ENCODE data around the gene AMER1.
"Not testable (repeated sequence)": the region's sequence is repeated elsewhere in the genome, so short reads cannot be mapped to it uniquely, and the experiment has no call there.

AMER1 gene

GRCh38 chrX:64205441-64205734, at the start of gene AMER1:
AMER1 (minus strand) TSS chrX:64205708; CDS start chrX:64193286, 12,422 bp downstream.
- no peak for DNase-seq (ENCODE audit: low spot score)

DNA sequence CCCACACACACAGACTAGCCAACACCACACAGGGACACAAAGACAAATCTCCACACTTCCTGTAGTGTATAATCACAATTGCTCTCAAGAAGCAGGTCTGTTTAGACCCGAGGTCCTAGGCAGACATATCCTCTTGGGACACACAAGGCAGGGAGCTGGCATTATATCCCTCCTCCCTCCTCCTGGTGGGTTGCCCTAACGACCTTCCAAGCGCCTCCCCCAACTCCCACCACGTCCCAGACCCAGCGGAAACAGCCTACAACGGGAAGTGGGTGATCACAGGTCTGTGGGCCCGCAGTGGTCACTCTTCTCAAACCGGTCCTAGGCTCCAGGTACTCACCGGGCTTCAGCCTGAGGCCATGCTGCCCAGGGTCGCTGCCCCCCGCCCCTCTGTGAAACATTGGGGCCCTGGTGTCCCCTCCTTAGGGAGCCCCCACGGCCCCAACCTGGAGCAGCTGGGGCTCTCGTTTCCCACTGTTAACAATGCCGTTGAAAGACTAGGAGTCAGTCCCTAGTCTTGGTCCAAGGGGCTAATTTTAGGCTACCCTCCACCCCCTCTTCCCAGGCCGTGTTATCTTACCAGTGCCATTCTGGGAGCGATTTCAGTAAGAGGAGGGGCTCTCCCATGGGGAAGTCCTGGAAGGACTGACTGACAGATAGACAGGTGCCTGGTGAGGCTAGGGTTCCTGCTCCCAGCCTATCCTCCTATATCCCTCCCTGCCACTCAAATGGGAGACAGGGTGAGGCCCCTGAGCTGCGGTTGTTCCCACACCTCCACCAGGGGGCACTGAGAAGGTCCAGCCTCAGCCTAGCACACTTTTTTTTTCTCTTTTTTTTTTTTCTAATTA, 24.8 kb upstream of the AMER1 start, which contains the start of gene ASB12:
ASB12 (minus strand) TSS at position 485 of the 848 bp plus-strand sequence. CDS start 4,957 bp downstream, outside the sequence.
- DNase-seq (ENCODE audit: low spot score) = no peak

DNA sequence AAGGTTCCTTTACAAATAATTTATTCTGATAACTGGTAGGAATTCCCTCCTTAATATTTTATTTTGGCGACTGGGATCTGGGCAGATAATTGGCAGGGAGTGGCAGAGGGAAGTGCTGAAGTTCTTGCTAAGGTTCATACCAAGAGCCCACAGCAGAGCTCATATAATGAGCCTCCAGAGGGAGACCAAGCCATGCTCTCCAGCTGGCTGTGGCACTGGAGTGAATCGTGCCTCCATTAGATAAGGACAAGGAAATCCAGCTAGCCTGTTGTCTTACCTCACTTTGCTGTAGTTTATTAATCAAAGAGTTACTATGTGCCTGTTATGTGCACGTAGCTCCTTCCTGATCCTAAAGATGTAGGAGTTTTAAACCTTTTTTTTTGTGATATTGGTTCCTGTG, 23.6 kb upstream of the AMER1 start:
- no peak for DNase-seq (ENCODE audit: low spot score)

- no peak for DNase-seq (ENCODE audit: low spot score)
Measured at GRCh38 chrX:64218023-64218422, 12.5 kb upstream of the AMER1 start.

- DNase-seq (ENCODE audit: low spot score) = not testable (repeated sequence)
Measured at GRCh38 chrX:64213989-64214388, 8.5 kb upstream of the AMER1 start.

DNA sequence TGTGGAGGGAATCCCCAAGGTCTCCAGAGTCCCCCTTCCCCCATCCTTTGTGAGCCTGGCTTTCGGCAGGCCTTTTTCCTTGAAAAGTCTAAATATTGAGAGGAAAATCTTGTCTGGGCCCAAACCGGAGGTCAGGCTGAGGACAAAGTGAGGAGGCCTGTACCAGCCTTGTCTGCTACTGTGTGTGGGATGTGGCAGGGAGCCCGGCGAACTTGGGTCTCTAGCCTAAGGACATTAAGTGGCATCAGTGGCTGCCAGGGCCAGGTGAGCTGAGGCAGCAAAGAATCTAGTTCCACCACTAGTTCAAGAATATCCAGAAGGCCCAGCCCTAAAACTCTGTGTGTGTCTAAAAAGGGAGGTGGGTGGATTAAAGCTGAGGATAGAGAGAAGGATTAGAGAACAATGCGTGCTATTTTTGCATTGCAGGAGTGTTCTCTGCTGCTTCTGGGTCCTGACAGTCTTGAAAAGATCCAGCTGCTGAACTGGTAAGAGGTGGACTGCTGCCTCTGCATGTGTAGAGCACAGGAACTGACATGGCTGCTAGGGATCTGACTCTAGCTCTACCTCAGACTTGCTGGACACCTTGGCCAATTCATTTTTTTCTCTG, 1.2 kb upstream of the AMER1 start:
- DNase-seq (ENCODE audit: low spot score) = no peak

- DNase-seq (ENCODE audit: low spot score) = peak; percentile 92
Measured at GRCh38 chrX:64205735-64206501, 410 bp upstream of the AMER1 start.

GRCh38 chrX:64204701-64205440, 637 bp downstream of the AMER1 start:
- peak; percentile 30 for DNase-seq (ENCODE audit: low spot score)

- DNase-seq (ENCODE audit: low spot score) = no peak
Measured at GRCh38 chrX:64204252-64204651, 1.3 kb downstream of the AMER1 start.

DNA sequence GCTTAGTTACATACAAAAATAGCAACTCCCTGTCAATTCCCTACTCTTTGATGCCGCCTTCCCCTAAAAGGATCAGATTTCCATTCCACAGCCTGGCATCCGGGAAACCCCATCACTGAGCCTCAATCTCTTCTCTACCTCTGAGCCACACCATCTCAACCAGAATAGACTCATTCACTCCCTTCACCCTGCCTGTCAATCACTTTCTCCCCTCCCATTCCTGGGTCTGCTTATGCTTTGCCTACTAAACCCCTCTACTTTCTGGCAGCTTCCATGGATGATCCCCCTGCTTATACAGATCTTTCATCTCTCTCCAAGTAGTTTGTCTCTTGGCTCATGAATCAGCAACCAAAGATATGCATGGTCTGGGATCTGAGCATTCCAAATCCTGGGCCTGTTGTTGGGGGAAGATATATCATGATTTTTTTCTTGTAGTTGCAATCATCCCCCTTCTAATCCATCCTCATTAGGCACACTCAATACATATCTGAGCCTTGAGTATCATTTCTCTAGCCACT, 2.6 kb downstream of the AMER1 start:
- no peak for DNase-seq (ENCODE audit: low spot score)

- DNase-seq (ENCODE audit: low spot score) = no peak
Measured at GRCh38 chrX:64198036-64198435, 7.5 kb downstream of the AMER1 start.

DNA sequence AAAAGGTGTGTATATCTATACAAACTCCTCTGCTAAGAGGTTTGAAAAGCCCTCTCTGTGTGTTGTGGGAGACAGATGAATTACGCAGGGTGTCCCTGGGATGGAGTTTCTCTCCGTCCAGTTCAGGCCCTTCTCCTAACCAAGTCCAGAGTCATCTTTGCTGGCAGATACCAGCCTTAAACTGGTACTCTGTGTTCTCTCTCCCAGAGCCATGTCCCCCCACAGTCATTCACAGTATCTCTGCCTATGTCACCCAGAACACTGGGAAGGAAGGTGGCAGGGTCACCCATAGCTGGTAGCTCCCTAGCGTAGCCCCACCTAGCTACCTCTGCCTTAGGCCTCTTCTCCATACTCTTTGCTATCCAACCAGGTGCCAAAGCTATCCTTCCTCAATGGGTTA, 8.9 kb downstream of the AMER1 start:
- DNase-seq (ENCODE audit: low spot score) = no peak

- no peak for DNase-seq (ENCODE audit: low spot score)
Measured at GRCh38 chrX:64195862-64196261, 9.6 kb downstream of the AMER1 start.

- no peak for DNase-seq (ENCODE audit: low spot score)
Measured at GRCh38 chrX:64192673-64193072, 12.8 kb downstream of the AMER1 start.

GRCh38 chrX:64192040-64192439, 13.5 kb downstream of the AMER1 start:
- DNase-seq (ENCODE audit: low spot score) = no peak

GRCh38 chrX:64191281-64192010, 14.1 kb downstream of the AMER1 start:
- DNase-seq (ENCODE audit: low spot score) = no peak

- DNase-seq (ENCODE audit: low spot score) = no peak
Measured at GRCh38 chrX:64190136-64190740, 15.3 kb downstream of the AMER1 start.

GRCh38 chrX:64188901-64189300, 16.6 kb downstream of the AMER1 start:
- no peak for DNase-seq (ENCODE audit: low spot score)

DNA sequence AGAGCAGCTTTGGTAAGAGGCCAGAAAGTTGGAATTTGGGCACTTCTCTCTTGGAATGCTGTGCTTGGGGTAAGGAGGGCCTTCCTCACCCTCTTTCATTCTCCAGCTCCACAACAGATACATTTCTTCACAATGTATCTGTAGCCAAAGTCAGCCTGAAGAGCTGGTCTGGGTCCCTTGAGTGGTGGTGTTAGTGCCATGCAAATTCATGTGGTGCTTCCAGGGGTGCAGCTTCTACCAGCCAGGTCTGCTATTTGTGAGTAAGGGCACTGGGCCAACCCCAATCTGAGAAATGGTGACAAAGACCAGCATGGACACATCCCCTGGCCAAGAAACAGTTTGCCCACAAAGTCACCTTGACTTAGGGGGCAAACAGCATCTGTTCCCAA, 17.8 kb downstream of the AMER1 start:
- no peak for DNase-seq (ENCODE audit: low spot score)

- DNase-seq (ENCODE audit: low spot score) = no peak
Measured at GRCh38 chrX:64186974-64187761, 18.3 kb downstream of the AMER1 start.

All from NAMALWA (cell line).